NT2/D1 (cell line): ENCODE measurements around the gene ANXA3.
"Not testable (repeated sequence)": the region's sequence is repeated elsewhere in the genome, so short reads cannot be mapped to it uniquely, and the experiment has no call there.

Source experiments
- DNase-seq: peaks from one replicate; pipeline ENCODE4 v3.0.0-alpha.2; 2011; ENCODE audit warnings: low read depth, low spot score
- H3K27me3 ChIP-seq: 2 replicates; pipeline ENCODE4 v1.6.0; 2011; ENCODE audit warnings: mild to moderate bottlenecking; ENCODE audit not compliant: insufficient read length, insufficient read depth
- H3K36me3 ChIP-seq: 2 replicates; pipeline ENCODE4 v1.6.1; 2011; ENCODE audit warnings: mild to moderate bottlenecking, low read length, mixed read lengths; ENCODE audit not compliant: insufficient read depth, insufficient read length
- H3K4me1 ChIP-seq: 2 replicates; pipeline ENCODE4 v1.5.1; 2011; ENCODE audit not compliant: insufficient read depth, insufficient read length
- H3K4me3 ChIP-seq: 2 replicates; pipeline ENCODE4 v1.5.1; 2011; ENCODE audit warnings: low read depth; ENCODE audit not compliant: insufficient read length
- H3K9ac ChIP-seq: 2 replicates; pipeline ENCODE4 v1.6.0; 2011; ENCODE audit warnings: low read depth; ENCODE audit not compliant: insufficient read length
- H3K9me3 ChIP-seq: 2 replicates; pipeline ENCODE4 v1.5.1; 2011; ENCODE audit warnings: mild to moderate bottlenecking, low read length; ENCODE audit not compliant: insufficient read depth
- SUZ12 ChIP-seq: IDR thresholded peaks from 2 replicates; pipeline ENCODE4 v1.6.1; 2011; ENCODE audit not compliant: insufficient read length, insufficient read depth; ENCODE audit errors: extremely low read depth
- YY1 ChIP-seq: IDR thresholded peaks from 2 replicates; pipeline ENCODE4 v1.6.1; 2011; ENCODE audit not compliant: insufficient read length, insufficient read depth
- ZNF274 ChIP-seq: IDR thresholded peaks from 2 replicates; pipeline ENCODE4 v1.6.1; 2011; ENCODE audit warnings: mild to moderate bottlenecking, low read depth, low read length

ANXA3 gene

DNA sequence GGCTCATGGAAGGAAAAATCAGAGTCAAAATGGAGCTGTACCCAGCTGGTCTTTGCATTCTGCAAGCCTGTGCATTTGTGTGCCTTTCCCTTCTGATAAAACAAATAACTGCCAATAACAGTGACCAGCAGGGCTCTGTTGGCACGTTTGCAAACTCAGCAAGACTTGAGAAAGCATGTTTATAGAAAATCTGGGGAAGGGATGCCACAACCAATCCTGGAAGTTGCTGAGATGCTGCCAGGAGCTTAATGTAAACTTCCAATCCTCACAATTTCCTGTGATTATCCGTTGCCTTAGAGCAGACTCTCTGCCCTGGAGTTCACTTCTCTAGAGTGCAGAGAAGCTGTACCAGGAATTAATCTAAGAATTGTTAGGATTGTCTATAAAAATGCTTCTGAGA is 6.9 kb upstream of the ANXA3 start:
- Histone ChIP-seq H3K4me1 (no peaks in the 10 kb centered on the region), H3K36me3 (peaks cover 4% of the 10 kb centered on the region), H3K27me3 (no peaks in the 10 kb centered on the region), H3K4me3 (no peak overlapping the region), H3K9ac (no peak overlapping the region), H3K9me3 (no peaks in the 10 kb centered on the region; the same call in 1 of the 2 replicates)
- DNase-seq = no peak
- TF ChIP-seq SUZ12 (no peak), ZNF274 (no peak), YY1 (no peak)

DNA sequence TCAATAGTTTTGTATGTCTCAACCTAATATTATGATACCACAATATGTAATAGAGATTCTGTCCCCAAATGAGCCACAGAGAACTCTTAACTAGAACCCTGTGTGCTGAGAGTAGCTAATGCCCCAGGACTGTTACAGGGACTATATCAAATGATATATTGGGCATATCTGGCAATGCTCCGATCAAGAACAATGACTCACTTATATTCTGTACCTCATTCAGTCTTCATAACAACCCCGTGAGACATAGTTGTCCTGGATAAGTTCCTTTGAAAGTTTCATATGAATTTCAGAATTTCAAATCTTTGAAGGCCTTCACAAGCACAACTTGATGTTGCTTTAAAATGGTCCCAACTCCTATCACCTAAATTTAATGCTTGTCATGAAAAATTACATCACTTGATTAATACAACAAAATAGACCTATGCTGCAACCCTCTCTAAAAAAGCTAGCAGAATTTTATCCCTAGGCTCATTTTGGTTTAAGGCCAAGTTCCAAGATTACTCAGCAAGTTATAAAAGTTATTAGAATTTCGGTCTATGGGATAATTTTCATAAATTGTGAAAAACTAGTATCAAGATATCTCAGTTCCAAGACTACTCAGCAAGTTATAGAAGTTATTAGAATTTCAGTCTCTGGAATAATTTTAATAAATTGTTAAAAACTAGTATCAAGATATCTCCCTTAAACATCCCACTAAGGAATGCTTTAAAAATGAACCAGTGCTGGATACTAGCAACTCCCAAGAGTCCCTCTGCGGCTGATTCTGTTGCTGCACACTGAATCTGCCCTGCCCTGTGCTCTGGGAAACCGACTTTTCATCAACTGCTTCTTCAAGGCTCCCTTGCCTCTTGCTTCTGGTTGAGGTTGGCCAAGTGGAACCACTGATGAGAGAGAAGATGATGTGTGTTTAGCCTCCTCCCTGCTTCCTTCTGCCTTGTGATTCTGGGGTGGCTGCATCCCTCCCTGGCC is 6.0 kb upstream of the ANXA3 start:
- Histone ChIP-seq H3K27me3 (no peaks in the 10 kb centered on the region), H3K36me3 (peaks cover 4% of the 10 kb centered on the region), H3K9me3 (no peaks in the 10 kb centered on the region; the same call in 1 of the 2 replicates), H3K4me3 (no peak overlapping the region), H3K4me1 (no peaks in the 10 kb centered on the region), H3K9ac (no peak overlapping the region)
- no peak for TF ChIP-seq SUZ12
- no peak for TF ChIP-seq ZNF274
- TF ChIP-seq YY1 = no peak
- no peak for DNase-seq

DNA sequence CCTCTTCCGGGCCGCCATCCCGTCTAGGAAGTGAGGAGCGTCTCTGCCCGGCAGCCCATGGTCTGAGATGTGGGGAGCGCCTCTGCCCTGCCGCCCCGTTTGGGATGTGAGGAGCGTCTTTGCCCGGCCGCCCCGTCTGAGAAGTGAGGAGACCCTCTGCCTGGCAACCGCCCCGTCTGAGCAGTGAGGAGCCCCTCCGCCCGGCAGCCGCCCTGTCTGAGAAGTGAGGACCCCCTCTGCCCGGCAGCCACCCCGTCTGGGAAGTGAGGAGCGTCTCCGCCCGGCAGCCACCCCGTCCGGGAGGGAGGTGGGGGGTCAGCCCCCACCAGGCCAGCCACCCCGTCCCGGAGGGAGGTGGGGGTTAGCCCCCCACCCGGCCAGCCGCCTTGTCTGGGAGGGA is 3.7 kb upstream of the ANXA3 start:
- not testable (repeated sequence) for H3K27me3 ChIP-seq, H3K4me3 ChIP-seq, DNase-seq, H3K36me3 ChIP-seq, H3K9ac ChIP-seq, H3K4me1 ChIP-seq, H3K9me3 ChIP-seq

DNA sequence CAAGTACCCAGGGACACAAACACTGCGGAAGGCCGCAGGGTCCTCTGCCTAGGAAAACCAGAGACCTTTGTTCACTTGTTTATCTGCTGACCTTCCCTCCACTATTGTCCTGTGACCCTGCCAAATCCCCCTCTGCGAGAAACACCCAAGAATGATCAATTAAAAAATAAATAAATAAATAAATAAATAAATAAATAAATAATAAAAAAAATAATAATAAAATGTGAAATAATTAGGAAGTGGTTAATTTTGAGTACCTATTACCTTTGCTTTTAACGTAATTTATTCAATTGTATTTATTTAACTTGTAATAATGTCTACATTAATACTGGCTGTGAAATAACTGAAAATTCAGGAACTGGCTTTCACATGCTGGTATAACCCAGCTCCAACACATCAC is 2.7 kb upstream of the ANXA3 start:
- H3K36me3 ChIP-seq = peaks cover 10% of the 10 kb centered on the region
- not testable (repeated sequence) for H3K4me3 ChIP-seq, H3K4me1 ChIP-seq, H3K9me3 ChIP-seq, H3K9ac ChIP-seq, H3K27me3 ChIP-seq, DNase-seq

DNA sequence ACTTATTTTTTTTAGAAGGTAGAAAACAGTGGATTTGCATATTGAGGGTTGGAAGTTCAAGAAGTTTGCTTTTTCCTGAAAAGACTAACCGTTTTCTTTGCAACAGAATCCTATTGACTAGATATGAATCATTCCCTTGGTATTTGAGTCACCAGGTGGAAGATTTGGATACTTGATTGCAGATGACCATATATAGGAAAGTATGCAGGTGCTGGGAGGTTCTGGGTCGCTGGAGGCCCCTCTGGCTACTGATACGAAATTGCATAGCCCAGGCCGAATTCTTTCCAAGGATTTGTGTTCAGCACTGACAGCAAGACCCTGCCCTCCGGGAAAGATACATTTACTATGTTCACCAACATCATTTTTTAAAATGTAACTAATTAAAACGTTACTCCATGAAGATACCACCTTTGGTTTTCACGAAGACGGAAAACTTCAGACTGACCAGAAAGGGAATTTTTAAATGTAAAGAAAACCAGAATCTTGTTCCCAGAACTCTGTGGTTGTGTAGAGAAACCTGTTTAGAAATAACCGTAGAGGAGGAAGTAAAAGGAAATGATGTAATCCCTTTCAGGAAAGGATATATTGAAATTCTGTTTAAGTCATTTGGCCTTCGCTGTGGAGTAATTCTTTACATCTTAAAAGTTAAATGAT is 946 bp downstream of the ANXA3 start:
- H3K4me3 ChIP-seq = peak overlapping the region; percentile 63
- peaks cover 44% of the 10 kb centered on the region for H3K36me3 ChIP-seq
- peaks cover 12% of the 10 kb centered on the region for H3K9me3 ChIP-seq
- no peaks in the 10 kb centered on the region for H3K4me1 ChIP-seq
- peak overlapping the region; percentile 80 for H3K9ac ChIP-seq
- H3K27me3 ChIP-seq = peaks cover 10% of the 10 kb centered on the region
- DNase-seq = no peak
- no peak for TF ChIP-seq YY1
- no peak for TF ChIP-seq ZNF274
- no peak for TF ChIP-seq SUZ12

DNA sequence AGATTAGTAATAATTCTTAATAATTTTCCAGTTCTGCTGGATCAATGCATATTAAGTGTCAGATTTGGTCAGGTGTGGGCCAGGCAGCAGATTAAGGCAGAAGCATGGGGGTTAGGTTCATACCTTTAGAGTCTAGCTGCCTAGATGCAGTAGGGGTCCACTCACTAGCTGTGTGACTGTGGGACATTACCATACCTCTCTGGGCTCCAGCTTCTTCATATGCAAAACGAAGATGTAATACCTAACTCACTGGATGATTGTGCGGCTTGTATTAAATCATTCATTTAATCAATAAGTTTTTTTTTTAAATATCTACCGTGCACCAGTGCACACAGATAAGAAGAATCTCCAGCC is 1.4 kb downstream of the ANXA3 start:
- H3K4me1 ChIP-seq = no peaks in the 10 kb centered on the region
- peaks cover 17% of the 10 kb centered on the region for H3K9me3 ChIP-seq
- H3K4me3 ChIP-seq = no peak overlapping the region
- no peak overlapping the region for H3K9ac ChIP-seq
- H3K27me3 ChIP-seq = peaks cover 10% of the 10 kb centered on the region
- TF ChIP-seq YY1 (no peak), ZNF274 (no peak), SUZ12 (no peak)
- DNase-seq = no peak
- H3K36me3 ChIP-seq = peaks cover 44% of the 10 kb centered on the region

DNA sequence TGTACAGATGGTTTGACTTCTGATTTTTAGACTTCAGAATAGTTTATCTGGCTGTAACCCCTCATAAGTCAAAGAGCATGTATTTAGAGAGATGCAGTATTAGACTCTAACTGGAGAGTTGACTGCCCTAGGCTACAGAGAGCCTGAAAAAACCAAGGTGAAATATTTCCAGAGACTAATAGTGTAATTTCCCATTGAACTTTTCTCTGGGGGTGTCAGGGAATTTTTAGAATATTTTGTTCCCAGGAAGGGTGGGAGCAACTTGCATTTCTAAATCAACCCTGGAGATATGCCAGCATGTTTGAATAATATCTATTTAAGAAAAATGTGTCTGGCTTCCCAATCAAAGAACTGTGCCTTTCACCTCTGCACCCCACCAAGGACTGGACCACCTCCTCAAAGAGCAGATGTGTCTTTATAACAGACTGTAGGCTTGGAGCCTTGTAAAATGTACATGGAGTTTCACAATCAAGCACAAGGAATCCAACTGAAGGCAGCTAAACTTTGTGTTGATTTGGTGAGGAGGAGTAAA is 2.0 kb downstream of the ANXA3 start:
- Histone ChIP-seq H3K9ac (no peak overlapping the region), H3K9me3 (peaks cover 18% of the 10 kb centered on the region), H3K4me1 (no peaks in the 10 kb centered on the region), H3K36me3 (peaks cover 50% of the 10 kb centered on the region), H3K27me3 (peaks cover 10% of the 10 kb centered on the region), H3K4me3 (no peak overlapping the region)
- no peak for TF ChIP-seq YY1
- DNase-seq = no peak
